Measurements from ENCODE around the gene UVRAG.

The UVRAG gene

GRCh38 chr11:75920848-75921247, 105.8 kb downstream of the UVRAG start:
- Histone ChIP-seq H3K4me2 (ENCODE audit: low read length) (no peak overlapping the region), H3K9ac (ENCODE audit: low read length) (no peak overlapping the region), H3F3A (ENCODE audit: insufficient read depth, low read length) (no peaks in the 10 kb centered on the region), H2AFZ (ENCODE audit: low read length) (no peak overlapping the region), H3K27me3 (ENCODE audit: insufficient read depth, low read length) (no peaks in the 10 kb centered on the region), H3K79me2 (ENCODE audit: insufficient read depth, low read length) (no peaks in the 10 kb centered on the region; the same call in none of the 2 replicates), H4K20me1 (ENCODE audit: insufficient read depth, low read length) (no peaks in the 10 kb centered on the region), H3K9me3 (ENCODE audit: low read length) (no peaks in the 10 kb centered on the region), H3K4me3 (ENCODE audit: low read depth, low read length, poor library complexity, severe bottlenecking) (no peak overlapping the region), H3K9me2 (ENCODE audit: low read depth, low read length) (no peaks in the 10 kb centered on the region), H3K27ac (ENCODE audit: low read depth, low read length, poor library complexity, severe bottlenecking) (no peak overlapping the region), H3K36me3 (ENCODE audit: insufficient read depth, low read length) (peaks cover 14% of the 10 kb centered on the region; the same call in 1 of the 2 replicates), H3K4me1 (ENCODE audit: insufficient read depth, low read length, severe bottlenecking) (peaks cover 12% of the 10 kb centered on the region)
- TF ChIP-seq CTCF (IDR thresholded peaks at IDR 0.05; ENCODE audit: low read length) (no peak), EZH2 (IDR thresholded peaks at IDR 0.05; ENCODE audit: borderline replicate concordance, low read length) (no peak)

- Histone ChIP-seq H2AFZ (ENCODE audit: low read length) (no peak overlapping the region), H3K4me2 (ENCODE audit: low read length) (no peak overlapping the region), H3K4me3 (ENCODE audit: low read depth, low read length, poor library complexity, severe bottlenecking) (no peak overlapping the region), H3K4me1 (ENCODE audit: insufficient read depth, low read length, severe bottlenecking) (peaks cover 12% of the 10 kb centered on the region), H4K20me1 (ENCODE audit: insufficient read depth, low read length) (no peaks in the 10 kb centered on the region), H3K9me2 (ENCODE audit: low read depth, low read length) (no peaks in the 10 kb centered on the region), H3K27ac (ENCODE audit: low read depth, low read length, poor library complexity, severe bottlenecking) (no peak overlapping the region), H3K9me3 (ENCODE audit: low read length) (no peaks in the 10 kb centered on the region), H3K36me3 (ENCODE audit: insufficient read depth, low read length) (peaks cover 14% of the 10 kb centered on the region; the same call in 1 of the 2 replicates), H3F3A (ENCODE audit: insufficient read depth, low read length) (no peaks in the 10 kb centered on the region), H3K79me2 (ENCODE audit: insufficient read depth, low read length) (no peaks in the 10 kb centered on the region; the same call in none of the 2 replicates), H3K27me3 (ENCODE audit: insufficient read depth, low read length) (no peaks in the 10 kb centered on the region), H3K9ac (ENCODE audit: low read length) (no peak overlapping the region)
- no peak for TF ChIP-seq CTCF (IDR thresholded peaks at IDR 0.05; ENCODE audit: low read length)
- TF ChIP-seq EZH2 (IDR thresholded peaks at IDR 0.05; ENCODE audit: borderline replicate concordance, low read length), result no peak
These were observed 106.8 kb downstream of the UVRAG start for GRCh38 chr11:75921808-75922207.

GRCh38 chr11:75924966-75925784, 110.2 kb downstream of the UVRAG start:
- Histone ChIP-seq H3K27ac (ENCODE audit: low read depth, low read length, poor library complexity, severe bottlenecking) (no peak overlapping the region), H3K9me3 (ENCODE audit: low read length) (no peaks in the 10 kb centered on the region), H3K27me3 (ENCODE audit: insufficient read depth, low read length) (no peaks in the 10 kb centered on the region), H3K9ac (ENCODE audit: low read length) (no peak overlapping the region), H2AFZ (ENCODE audit: low read length) (no peak overlapping the region), H3F3A (ENCODE audit: insufficient read depth, low read length) (no peaks in the 10 kb centered on the region), H3K9me2 (ENCODE audit: low read depth, low read length) (no peaks in the 10 kb centered on the region), H4K20me1 (ENCODE audit: insufficient read depth, low read length) (no peaks in the 10 kb centered on the region), H3K36me3 (ENCODE audit: insufficient read depth, low read length) (0 out of 2 replicates have a peak, but pooled peaks cover 3% of the 10 kb centered on the region), H3K4me1 (ENCODE audit: insufficient read depth, low read length, severe bottlenecking) (no peaks in the 10 kb centered on the region), H3K79me2 (ENCODE audit: insufficient read depth, low read length) (no peaks in the 10 kb centered on the region; the same call in none of the 2 replicates), H3K4me2 (ENCODE audit: low read length) (no peak overlapping the region), H3K4me3 (ENCODE audit: low read depth, low read length, poor library complexity, severe bottlenecking) (no peak overlapping the region)
- TF ChIP-seq EZH2 (IDR thresholded peaks at IDR 0.05; ENCODE audit: borderline replicate concordance, low read length), result no peak
- TF ChIP-seq CTCF (IDR thresholded peaks at IDR 0.05; ENCODE audit: low read length), result no peak

All from OCI-LY1 (cell line).